Vagina (tissue), 2 donors: ENCODE measurements around the gene WASL.

Experiments
- POLR2AphosphoS5 ChIP-seq, 2 donors: sonication (generic); formaldehyde crosslinking; IDR thresholded peaks; one replicate each; pipeline ENCODE4 v1.9.0; 2017; ENCODE audit warnings: antibody characterized with exemption in 2 of 2, mild to moderate bottlenecking in 2 of 2, low read depth in 1 of 2; ENCODE audit not compliant: insufficient read depth in 1 of 2
- TF ChIP-seq, protein P1 (sequence below), 3 experiments: fragments of 450-650 bp in 2 of 3; fragments of 200-600 bp in 1 of 3; sonication (generic) in 1 of 3; IDR thresholded peaks; one replicate each; pipeline ENCODE4 v1.5.1; 2017 to 2019; ENCODE audit warnings: antibody characterized with exemption in 3 of 3, mild to moderate bottlenecking in 2 of 3, moderate library complexity in 2 of 3

DNA sequence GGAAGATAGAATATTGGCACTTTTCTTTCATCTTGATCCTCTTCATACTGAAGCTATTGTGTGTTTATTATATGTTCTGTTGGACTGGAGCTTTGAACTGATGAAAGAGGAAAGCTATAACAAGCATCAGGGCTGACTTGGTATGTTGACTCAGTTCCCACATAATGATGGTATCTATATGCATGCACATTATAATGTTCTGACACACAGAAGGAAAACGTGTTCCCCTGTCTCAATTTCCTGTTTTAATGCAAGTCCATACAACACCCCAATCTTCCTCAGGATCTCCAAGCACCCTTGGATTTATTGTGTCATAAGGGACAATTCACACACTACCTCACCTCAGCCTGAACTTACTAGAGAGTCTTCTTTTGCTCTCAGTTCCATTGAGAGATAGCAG is 8.3 kb upstream of the WASL start:
- TF ChIP-seq POLR2AphosphoS5 (IDR thresholded peaks at IDR 0.05; ENCODE audit: insufficient read depth in 1 of 2, low read depth in 1 of 2): no peak
- TF ChIP-seq, protein P1, sequence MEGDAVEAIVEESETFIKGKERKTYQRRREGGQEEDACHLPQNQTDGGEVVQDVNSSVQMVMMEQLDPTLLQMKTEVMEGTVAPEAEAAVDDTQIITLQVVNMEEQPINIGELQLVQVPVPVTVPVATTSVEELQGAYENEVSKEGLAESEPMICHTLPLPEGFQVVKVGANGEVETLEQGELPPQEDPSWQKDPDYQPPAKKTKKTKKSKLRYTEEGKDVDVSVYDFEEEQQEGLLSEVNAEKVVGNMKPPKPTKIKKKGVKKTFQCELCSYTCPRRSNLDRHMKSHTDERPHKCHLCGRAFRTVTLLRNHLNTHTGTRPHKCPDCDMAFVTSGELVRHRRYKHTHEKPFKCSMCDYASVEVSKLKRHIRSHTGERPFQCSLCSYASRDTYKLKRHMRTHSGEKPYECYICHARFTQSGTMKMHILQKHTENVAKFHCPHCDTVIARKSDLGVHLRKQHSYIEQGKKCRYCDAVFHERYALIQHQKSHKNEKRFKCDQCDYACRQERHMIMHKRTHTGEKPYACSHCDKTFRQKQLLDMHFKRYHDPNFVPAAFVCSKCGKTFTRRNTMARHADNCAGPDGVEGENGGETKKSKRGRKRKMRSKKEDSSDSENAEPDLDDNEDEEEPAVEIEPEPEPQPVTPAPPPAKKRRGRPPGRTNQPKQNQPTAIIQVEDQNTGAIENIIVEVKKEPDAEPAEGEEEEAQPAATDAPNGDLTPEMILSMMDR (IDR thresholded peaks at IDR 0.05): no peak
